Measurements from ENCODE around the gene CACNA2D3. TPM values are rescaled to one million over a fixed set of nuclear protein-coding genes. Genes with fewer than 3 reads are reported as not detected.
A peak's percentile ranks its signal among the peaks of the same experiment; 100 is the strongest.

CACNA2D3 gene
- total RNA-seq, 1 donor from 2014 or later, result 0.70 TPM

DNA sequence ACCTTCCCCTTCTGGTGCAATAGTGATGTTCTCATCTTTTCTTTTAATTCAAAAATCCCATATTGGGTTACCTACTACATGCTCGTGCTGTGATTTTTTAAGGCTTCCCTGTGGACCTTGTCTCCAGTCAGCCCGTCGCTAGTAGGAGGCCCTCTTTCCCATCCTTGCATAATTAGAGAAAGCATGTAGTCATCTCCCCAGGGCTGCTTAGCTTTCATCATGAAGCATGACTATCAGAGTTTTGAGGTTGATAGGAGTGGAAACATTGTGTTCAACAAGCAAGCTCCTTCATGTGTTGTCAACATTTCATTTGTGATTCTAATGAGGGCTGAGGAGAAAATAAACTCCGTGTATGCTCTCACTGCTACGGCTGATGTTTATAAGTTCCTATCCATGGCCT, 814.2 kb downstream of the CACNA2D3 start:
- H3K27me3 ChIP-seq (ENCODE audit: insufficient read depth, low read length), result no peaks in the 10 kb centered on the region
- no peak overlapping the region for H3K9ac ChIP-seq (ENCODE audit: low read length)
- no peak overlapping the region for H3K4me3 Mint-ChIP-seq (ENCODE audit: unreplicated experiment)
- no peak overlapping the region for H3K27ac ChIP-seq (ENCODE audit: low read depth, low read length)
- H3K36me3 Mint-ChIP-seq (ENCODE audit: low read depth, unreplicated experiment), result no peaks in the 10 kb centered on the region
- H2AFZ ChIP-seq (ENCODE audit: low read depth, low read length), result no peak overlapping the region
- H4K20me1 ChIP-seq (ENCODE audit: insufficient read depth, low read length), result no peaks in the 10 kb centered on the region
- DNase-seq (ENCODE audit: low read depth) (no peak), FAIRE-seq (no peak)
- H3K9me3 Mint-ChIP-seq (ENCODE audit: unreplicated experiment), result no peaks in the 10 kb centered on the region
- H3K36me3 ChIP-seq (ENCODE audit: insufficient read depth, low read length), result no peaks in the 10 kb centered on the region
- no peak overlapping the region for H3K4me3 ChIP-seq (ENCODE audit: insufficient read depth, low read depth, low read length)
- no peaks in the 10 kb centered on the region for H3K4me1 ChIP-seq (ENCODE audit: insufficient read depth, low read length)
- no peak overlapping the region for H3K4me2 ChIP-seq (ENCODE audit: low read length)
- H3K27me3 Mint-ChIP-seq (ENCODE audit: low read depth, unreplicated experiment), result peaks cover 10% of the 10 kb centered on the region
- TF ChIP-seq, protein P1, sequence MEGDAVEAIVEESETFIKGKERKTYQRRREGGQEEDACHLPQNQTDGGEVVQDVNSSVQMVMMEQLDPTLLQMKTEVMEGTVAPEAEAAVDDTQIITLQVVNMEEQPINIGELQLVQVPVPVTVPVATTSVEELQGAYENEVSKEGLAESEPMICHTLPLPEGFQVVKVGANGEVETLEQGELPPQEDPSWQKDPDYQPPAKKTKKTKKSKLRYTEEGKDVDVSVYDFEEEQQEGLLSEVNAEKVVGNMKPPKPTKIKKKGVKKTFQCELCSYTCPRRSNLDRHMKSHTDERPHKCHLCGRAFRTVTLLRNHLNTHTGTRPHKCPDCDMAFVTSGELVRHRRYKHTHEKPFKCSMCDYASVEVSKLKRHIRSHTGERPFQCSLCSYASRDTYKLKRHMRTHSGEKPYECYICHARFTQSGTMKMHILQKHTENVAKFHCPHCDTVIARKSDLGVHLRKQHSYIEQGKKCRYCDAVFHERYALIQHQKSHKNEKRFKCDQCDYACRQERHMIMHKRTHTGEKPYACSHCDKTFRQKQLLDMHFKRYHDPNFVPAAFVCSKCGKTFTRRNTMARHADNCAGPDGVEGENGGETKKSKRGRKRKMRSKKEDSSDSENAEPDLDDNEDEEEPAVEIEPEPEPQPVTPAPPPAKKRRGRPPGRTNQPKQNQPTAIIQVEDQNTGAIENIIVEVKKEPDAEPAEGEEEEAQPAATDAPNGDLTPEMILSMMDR (IDR thresholded peaks at IDR 0.05; ENCODE audit: insufficient read depth, low read depth, low read length), result no peak
- TF ChIP-seq EZH2 (IDR thresholded peaks at IDR 0.05; ENCODE audit: insufficient read depth, low read length), result no peak
- H3K4me1 Mint-ChIP-seq (ENCODE audit: low read depth, unreplicated experiment), result peaks cover 3% of the 10 kb centered on the region
- no peaks in the 10 kb centered on the region for H3K79me2 ChIP-seq (ENCODE audit: insufficient read depth, low read length)
- H3K9me3 ChIP-seq (ENCODE audit: insufficient read depth, low read depth, low read length), result no peaks in the 10 kb centered on the region
- H3K27ac Mint-ChIP-seq (ENCODE audit: unreplicated experiment), result no peak overlapping the region

DNA sequence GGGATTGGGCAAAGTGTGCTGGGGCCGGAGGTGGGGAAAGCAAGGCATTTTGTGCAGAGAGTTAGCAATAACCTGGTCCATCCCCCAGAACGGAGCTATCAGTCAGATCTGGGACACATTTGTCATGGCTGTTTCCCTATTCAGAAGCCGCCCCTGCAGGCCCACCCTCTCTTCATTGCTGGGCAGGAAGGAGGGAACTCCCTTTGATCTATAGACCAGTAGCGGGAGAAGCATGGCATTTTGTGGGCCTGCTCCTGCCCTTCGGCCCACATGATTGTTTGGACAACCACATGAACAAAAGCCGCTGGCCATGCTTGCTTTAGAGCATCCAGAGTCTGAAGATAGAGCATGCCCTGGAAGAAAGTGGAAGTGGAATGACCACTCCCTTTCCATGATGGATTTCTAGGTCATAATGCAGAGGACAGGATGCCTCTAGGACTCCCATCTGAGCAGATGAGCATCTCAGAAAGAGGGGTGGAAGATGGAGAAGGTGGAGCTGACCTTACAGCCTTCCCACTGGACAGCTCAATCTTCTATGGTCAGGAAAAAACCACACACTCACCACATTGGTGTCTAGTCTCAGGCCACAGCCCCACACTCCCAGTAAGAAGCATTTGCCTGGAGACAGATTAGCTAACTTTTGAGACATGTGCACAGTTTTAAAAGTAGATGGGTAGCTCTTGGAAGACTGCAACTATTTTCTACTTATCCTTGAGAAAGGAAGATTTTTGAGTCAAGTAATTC, 817.4 kb downstream of the CACNA2D3 start:
- TF ChIP-seq, protein P1 (IDR thresholded peaks at IDR 0.05; ENCODE audit: insufficient read depth, low read depth, low read length), result no peak
- TF ChIP-seq EZH2 (IDR thresholded peaks at IDR 0.05; ENCODE audit: insufficient read depth, low read length), result no peak
- H3K36me3 ChIP-seq (ENCODE audit: insufficient read depth, low read length), result no peaks in the 10 kb centered on the region
- Mint-ChIP-seq H3K27me3 (ENCODE audit: low read depth, unreplicated experiment) (peaks cover 13% of the 10 kb centered on the region), H3K36me3 (ENCODE audit: low read depth, unreplicated experiment) (no peaks in the 10 kb centered on the region), H3K27ac (ENCODE audit: unreplicated experiment) (no peak overlapping the region), H3K4me3 (ENCODE audit: unreplicated experiment) (no peak overlapping the region), H3K9me3 (ENCODE audit: unreplicated experiment) (no peaks in the 10 kb centered on the region), H3K4me1 (ENCODE audit: low read depth, unreplicated experiment) (peaks cover 3% of the 10 kb centered on the region)
- no peaks in the 10 kb centered on the region for H3K4me1 ChIP-seq (ENCODE audit: insufficient read depth, low read length)
- H3K79me2 ChIP-seq (ENCODE audit: insufficient read depth, low read length), result no peaks in the 10 kb centered on the region
- H3K27ac ChIP-seq (ENCODE audit: low read depth, low read length), result no peak overlapping the region
- H3K9ac ChIP-seq (ENCODE audit: low read length), result no peak overlapping the region
- no peaks in the 10 kb centered on the region for H3K9me3 ChIP-seq (ENCODE audit: insufficient read depth, low read depth, low read length)
- no peaks in the 10 kb centered on the region for H3K27me3 ChIP-seq (ENCODE audit: insufficient read depth, low read length)
- H3K4me2 ChIP-seq (ENCODE audit: low read length), result no peak overlapping the region
- H4K20me1 ChIP-seq (ENCODE audit: insufficient read depth, low read length), result no peaks in the 10 kb centered on the region
- no peak overlapping the region for H3K4me3 ChIP-seq (ENCODE audit: insufficient read depth, low read depth, low read length)
- DNase-seq (ENCODE audit: low read depth), result peak; percentile 74
- H2AFZ ChIP-seq (ENCODE audit: low read depth, low read length), result no peak overlapping the region
- FAIRE-seq, result no peak

DNA sequence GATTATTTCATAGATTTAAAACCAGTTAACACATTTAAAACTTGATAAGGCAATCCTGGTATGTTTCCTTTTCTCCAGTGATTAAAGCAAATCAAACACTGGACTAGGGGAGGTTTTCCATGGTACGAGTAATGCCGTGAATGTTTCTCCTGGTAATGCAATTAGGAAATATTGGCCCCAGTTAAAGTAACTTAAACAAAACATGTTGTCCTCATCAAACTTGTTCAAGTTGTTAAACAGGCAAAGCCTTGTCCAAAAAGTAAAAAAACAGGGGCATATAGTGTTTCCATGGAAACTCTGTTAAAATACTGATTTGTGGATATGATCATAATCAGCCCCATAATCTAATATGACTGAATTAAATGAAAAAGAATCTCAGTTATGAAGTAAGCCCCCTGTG, 818.6 kb downstream of the CACNA2D3 start:
- Histone ChIP-seq H3K9ac (ENCODE audit: low read length) (no peak overlapping the region), H4K20me1 (ENCODE audit: insufficient read depth, low read length) (no peaks in the 10 kb centered on the region), H3K9me3 (ENCODE audit: insufficient read depth, low read depth, low read length) (no peaks in the 10 kb centered on the region), H2AFZ (ENCODE audit: low read depth, low read length) (no peak overlapping the region), H3K27ac (ENCODE audit: low read depth, low read length) (no peak overlapping the region), H3K4me2 (ENCODE audit: low read length) (no peak overlapping the region), H3K27me3 (ENCODE audit: insufficient read depth, low read length) (no peaks in the 10 kb centered on the region), H3K4me1 (ENCODE audit: insufficient read depth, low read length) (no peaks in the 10 kb centered on the region), H3K36me3 (ENCODE audit: insufficient read depth, low read length) (no peaks in the 10 kb centered on the region), H3K4me3 (ENCODE audit: insufficient read depth, low read depth, low read length) (no peak overlapping the region), H3K79me2 (ENCODE audit: insufficient read depth, low read length) (no peaks in the 10 kb centered on the region)
- peaks cover 3% of the 10 kb centered on the region for H3K4me1 Mint-ChIP-seq (ENCODE audit: low read depth, unreplicated experiment)
- no peaks in the 10 kb centered on the region for H3K9me3 Mint-ChIP-seq (ENCODE audit: unreplicated experiment)
- no peaks in the 10 kb centered on the region for H3K36me3 Mint-ChIP-seq (ENCODE audit: low read depth, unreplicated experiment)
- peaks cover 15% of the 10 kb centered on the region for H3K27me3 Mint-ChIP-seq (ENCODE audit: low read depth, unreplicated experiment)
- FAIRE-seq (no peak), DNase-seq (ENCODE audit: low read depth) (no peak)
- TF ChIP-seq, protein P1 (IDR thresholded peaks at IDR 0.05; ENCODE audit: insufficient read depth, low read depth, low read length), result no peak
- no peak for TF ChIP-seq EZH2 (IDR thresholded peaks at IDR 0.05; ENCODE audit: insufficient read depth, low read length)
- no peak overlapping the region for H3K4me3 Mint-ChIP-seq (ENCODE audit: unreplicated experiment)
- no peak overlapping the region for H3K27ac Mint-ChIP-seq (ENCODE audit: unreplicated experiment)
